Activated CD4-positive, alpha-beta memory T cell treated with anti-CD3 and anti-CD28 coated beads for 36 hours (primary cell): Measurements from ENCODE around the gene BICRA. TPM values are rescaled to one million over a fixed set of nuclear protein-coding genes. Genes with fewer than 3 reads are reported as not detected.
A peak's percentile ranks its signal among the peaks of the same experiment; 100 is the strongest.
"Not testable (repeated sequence)": the region's sequence is repeated elsewhere in the genome, so short reads cannot be mapped to it uniquely, and the experiment has no call there.

Source experiments
- CTCF ChIA-PET: fragments of 350-600 bp; sonication (Branson Sonifier 250); formaldehyde crosslinking; loops from one replicate; lab custom pipeline; 2021; ENCODE audit warnings: antibody characterized with exemption, inconsistent platforms; lab: Charles Lee
- POLR2A ChIA-PET: fragments of 350-600 bp; sonication (Branson Sonifier 250); formaldehyde crosslinking; loops from one replicate; lab custom pipeline; 2021; ENCODE audit warnings: antibody characterized with exemption; lab: Charles Lee
- DNase-seq: peaks from one replicate; pipeline ENCODE4 v3.0.0-alpha.2; 2020
- H3K27ac Mint-ChIP-seq: one replicate; pipeline ENCODE4 v1.8.0; 2021; ENCODE audit warnings: mixed read lengths
- H3K27me3 Mint-ChIP-seq: one replicate; pipeline ENCODE4 v1.8.0; 2021; ENCODE audit warnings: mixed read lengths
- H3K36me3 Mint-ChIP-seq: one replicate; pipeline ENCODE4 v1.8.0; 2021; ENCODE audit warnings: mixed read lengths
- H3K4me1 Mint-ChIP-seq: one replicate; pipeline ENCODE4 v1.8.0; 2021; ENCODE audit warnings: low read depth, mixed read lengths
- H3K4me3 Mint-ChIP-seq: one replicate; pipeline ENCODE4 v1.8.0; 2021; ENCODE audit warnings: mild to moderate bottlenecking, mixed read lengths
- H3K9me3 Mint-ChIP-seq: one replicate; pipeline ENCODE4 v1.8.0; 2021; ENCODE audit warnings: mixed read lengths
- intact Hi-C: fragments of 100-400 bp; cut with micrococcal nuclease; formaldehyde crosslinking; loops from one replicate; pipeline ENCODE4 v1.15.1; 2023
- total RNA-seq, 2 experiments: library from RNA; stranded (reverse); gene quantifications; one replicate each; pipeline ENCODE4 v1.2.3, GENCODE V29; 2021

The BICRA gene
- total RNA-seq, 2 experiments from 2014 or later = 11.9 to 14.0 TPM

GRCh38 chr19:47713046-47714021 lies 104.4 kb downstream of the BICRA start, which contains the start of gene EHD2:
EHD2 (plus strand) TSS chr19:47713422; CDS start chr19:47716613, 3,191 bp downstream.
- intact Hi-C loops = loop anchor here (1.0 kb wide), 1 partner anchor 30 kb away; no protein-coding TSS in a partner anchor
- DNase-seq = peak; percentile 64
- Mint-ChIP-seq H3K36me3 (no peaks in the 10 kb centered on the region), H3K4me1 (no peaks in the 10 kb centered on the region), H3K27me3 (peaks cover 26% of the 10 kb centered on the region), H3K27ac (no peak within 1 kb of the TSS), H3K4me3 (peak within 1 kb of the TSS; percentile 14), H3K9me3 (peaks cover 3% of the 10 kb centered on the region)
- ChIA-PET POLR2A (interaction anchor here (1.4 kb wide), 1 partner anchor 30 kb away, joined by 6 read pairs; no protein-coding TSS in a partner anchor), CTCF (interaction anchor here (0.6 to 13.9 kb wide), 29 partner anchors 10 to 408 kb away, joined by 3 to 193 read pairs (median 5); partner anchors contain the start of genes NAPA and NOP53)

- intact Hi-C loops = no loop called here
- Mint-ChIP-seq H3K4me1 (no peaks in the 10 kb centered on the region), H3K36me3 (no peaks in the 10 kb centered on the region), H3K4me3 (no peak overlapping the region), H3K27me3 (peaks cover 26% of the 10 kb centered on the region), H3K9me3 (peaks cover 3% of the 10 kb centered on the region), H3K27ac (no peak overlapping the region)
- DNase-seq = no peak
- CTCF ChIA-PET = interaction anchor here (0.9 to 13.9 kb wide), 7 partner anchors 10 to 279 kb away, joined by 4 to 193 read pairs (median 26); partner anchors contain the start of gene NOP53
- POLR2A ChIA-PET = no interaction called here
These were observed 105.4 kb downstream of the BICRA start for GRCh38 chr19:47714339-47714738.

- H3K4me3 Mint-ChIP-seq, H3K27ac Mint-ChIP-seq, DNase-seq, H3K9me3 Mint-ChIP-seq, H3K36me3 Mint-ChIP-seq, H3K4me1 Mint-ChIP-seq, intact Hi-C loops, POLR2A ChIA-PET: not testable (repeated sequence)
- CTCF ChIA-PET = interaction anchor here (0.9 to 13.9 kb wide), 7 partner anchors 8 to 279 kb away, joined by 4 to 193 read pairs (median 5); partner anchors contain the start of gene NOP53
- H3K27me3 Mint-ChIP-seq = peaks cover 28% of the 10 kb centered on the region
These were observed 105.9 kb downstream of the BICRA start for GRCh38 chr19:47714855-47715254.

GRCh38 chr19:47716270-47716937 lies 107.5 kb downstream of the BICRA start:
- H3K9me3 Mint-ChIP-seq = peaks cover 3% of the 10 kb centered on the region
- H3K4me1 Mint-ChIP-seq = no peaks in the 10 kb centered on the region
- intact Hi-C loops = no loop called here
- POLR2A ChIA-PET = no interaction called here
- no peaks in the 10 kb centered on the region for H3K36me3 Mint-ChIP-seq
- peaks cover 33% of the 10 kb centered on the region for H3K27me3 Mint-ChIP-seq
- no peak overlapping the region for H3K27ac Mint-ChIP-seq
- DNase-seq = no peak
- H3K4me3 Mint-ChIP-seq = no peak overlapping the region
- CTCF ChIA-PET = interaction anchor here (0.5 to 13.9 kb wide), 5 partner anchors 10 to 281 kb away, joined by 3 to 193 read pairs (median 5); partner anchors contain the start of gene NOP53

- H3K27me3 Mint-ChIP-seq = peaks cover 25% of the 10 kb centered on the region
- H3K9me3 Mint-ChIP-seq, H3K4me1 Mint-ChIP-seq, intact Hi-C loops, H3K27ac Mint-ChIP-seq, POLR2A ChIA-PET, H3K36me3 Mint-ChIP-seq, H3K4me3 Mint-ChIP-seq, DNase-seq: not testable (repeated sequence)
- CTCF ChIA-PET = interaction anchor here (1.2 to 8.7 kb wide), 2 partner anchors 19 to 24 kb away, joined by 4 to 183 read pairs; partner anchors contain the start of gene NOP53
These were observed 109.6 kb downstream of the BICRA start for GRCh38 chr19:47718415-47719046.

GRCh38 chr19:47719047-47719859 lies 110.3 kb downstream of the BICRA start:
- Mint-ChIP-seq H3K9me3 (peaks cover under 1% of the 10 kb centered on the region), H3K36me3 (no peaks in the 10 kb centered on the region), H3K27me3 (peaks cover 22% of the 10 kb centered on the region), H3K4me1 (no peaks in the 10 kb centered on the region), H3K27ac (no peak overlapping the region), H3K4me3 (no peak overlapping the region)
- ChIA-PET POLR2A (no interaction called here), CTCF (interaction anchor here (0.7 to 1.2 kb wide), 2 partner anchors 16 to 20 kb away, joined by 3 to 4 read pairs; no protein-coding TSS in a partner anchor)
- intact Hi-C loops = no loop called here
- DNase-seq = no peak

- POLR2A ChIA-PET = no interaction called here
- intact Hi-C loops = no loop called here
These were observed 111.9 kb downstream of the BICRA start for GRCh38 chr19:47720669-47721422.

GRCh38 chr19:47723581-47723940 lies 114.6 kb downstream of the BICRA start:
- CTCF ChIA-PET = interaction anchor here (1.0 to 3.7 kb wide), 6 partner anchors 11 to 287 kb away, joined by 3 to 28 read pairs (median 7); partner anchors contain the start of genes EHD2 and KPTN
- Mint-ChIP-seq H3K4me1 (peaks cover 3% of the 10 kb centered on the region), H3K9me3 (no peaks in the 10 kb centered on the region), H3K36me3 (no peaks in the 10 kb centered on the region), H3K4me3 (no peak overlapping the region), H3K27ac (peak overlapping the region; percentile 51), H3K27me3 (peaks cover 18% of the 10 kb centered on the region)
- intact Hi-C loops = loop anchor here (1.0 kb wide), 1 partner anchor 20 kb away; no protein-coding TSS in a partner anchor
- POLR2A ChIA-PET = interaction anchor here (1.3 kb wide), 1 partner anchor 18 kb away, joined by 5 read pairs; no protein-coding TSS in a partner anchor
- DNase-seq = peak; percentile 60

More at GRCh38 chr19:47720669-47721422, 111.9 kb downstream of the BICRA start:
- H3K4me1 Mint-ChIP-seq = no peaks in the 10 kb centered on the region
- H3K27ac Mint-ChIP-seq = no peak overlapping the region
- H3K27me3 Mint-ChIP-seq = peaks cover 14% of the 10 kb centered on the region
- H3K36me3 Mint-ChIP-seq = no peaks in the 10 kb centered on the region
- CTCF ChIA-PET = no interaction called here
- H3K4me3 Mint-ChIP-seq = no peak overlapping the region
- no peaks in the 10 kb centered on the region for H3K9me3 Mint-ChIP-seq
- no peak for DNase-seq

- no peaks in the 10 kb centered on the region for H3K9me3 Mint-ChIP-seq
- no peak for DNase-seq
- no peaks in the 10 kb centered on the region for H3K36me3 Mint-ChIP-seq
- intact Hi-C loops = no loop called here
- no peak overlapping the region for H3K27ac Mint-ChIP-seq
- H3K4me3 Mint-ChIP-seq = no peak overlapping the region
- ChIA-PET CTCF (interaction anchor here (0.9 to 3.7 kb wide), 5 partner anchors 13 to 26 kb away, joined by 3 to 28 read pairs (median 4); partner anchors contain the start of gene EHD2), POLR2A (interaction anchor here (0.6 kb wide), 1 partner anchor 54 kb away, joined by 3 read pairs; no protein-coding TSS in a partner anchor)
- H3K27me3 Mint-ChIP-seq = peaks cover 29% of the 10 kb centered on the region
- H3K4me1 Mint-ChIP-seq = peaks cover 20% of the 10 kb centered on the region
These were observed 116.9 kb downstream of the BICRA start for GRCh38 chr19:47725759-47726401.

GRCh38 chr19:47726467-47726866 lies 117.5 kb downstream of the BICRA start:
- H3K4me3 Mint-ChIP-seq = no peak overlapping the region
- peaks cover 20% of the 10 kb centered on the region for H3K4me1 Mint-ChIP-seq
- intact Hi-C loops = no loop called here
- H3K27me3 Mint-ChIP-seq = peaks cover 30% of the 10 kb centered on the region
- ChIA-PET POLR2A (no interaction called here), CTCF (interaction anchor here (0.6 to 1.6 kb wide), 4 partner anchors 12 to 27 kb away, joined by 3 to 6 read pairs (median 4); partner anchors contain the start of gene EHD2)
- no peaks in the 10 kb centered on the region for H3K9me3 Mint-ChIP-seq
- DNase-seq = no peak
- H3K27ac Mint-ChIP-seq = no peak overlapping the region
- H3K36me3 Mint-ChIP-seq = no peaks in the 10 kb centered on the region
